H9 (cell line): Measurements from ENCODE around the gene SKAP1. TPM values are rescaled to one million over a fixed set of nuclear protein-coding genes. Genes with fewer than 3 reads are reported as not detected.

Experiments
- DNase-seq: peaks from one replicate; pipeline ENCODE4 v3.0.0-alpha.2; 2017
- H2AFZ ChIP-seq: one replicate; pipeline ENCODE4 v1.6.1; 2013; ENCODE audit warnings: mild to moderate bottlenecking, low read length, control low read depth, moderate library complexity
- H2AK5ac ChIP-seq: 2 replicates; pipeline ENCODE4 v1.6.1; 2013; ENCODE audit warnings: low read length, control low read depth, mixed read lengths; ENCODE audit not compliant: insufficient read length
- H2BK120ac ChIP-seq: one replicate; pipeline ENCODE4 v1.6.1; 2013; ENCODE audit warnings: low read depth, mild to moderate bottlenecking, low read length, control low read depth, inconsistent platforms; ENCODE audit not compliant: poor library complexity, severe bottlenecking
- H2BK12ac ChIP-seq: 2 replicates; pipeline ENCODE4 v1.6.1; 2013; ENCODE audit warnings: low read length, control low read depth, mixed read lengths, low read depth; ENCODE audit not compliant: insufficient read length
- H2BK15ac ChIP-seq: 2 replicates; pipeline ENCODE4 v1.6.1; 2013; ENCODE audit warnings: low read depth, low read length, control low read depth
- H2BK20ac ChIP-seq: one replicate; pipeline ENCODE4 v1.6.1; 2013; ENCODE audit warnings: low read depth, mild to moderate bottlenecking, low read length, control low read depth, inconsistent platforms; ENCODE audit not compliant: poor library complexity, severe bottlenecking
- H2BK5ac ChIP-seq: 2 replicates; pipeline ENCODE4 v1.6.1; 2013; ENCODE audit warnings: low read length, control low read depth, mixed read lengths; ENCODE audit not compliant: insufficient read length
- H3K14ac ChIP-seq: 2 replicates; pipeline ENCODE4 v1.6.1; 2013; ENCODE audit warnings: low read length, control low read depth; ENCODE audit not compliant: insufficient read depth
- H3K18ac ChIP-seq: 2 replicates; pipeline ENCODE4 v1.6.1; 2013; ENCODE audit warnings: low read depth, mild to moderate bottlenecking, mixed read lengths, low read length, control low read depth; ENCODE audit not compliant: insufficient read length
- H3K23ac ChIP-seq: 2 replicates; pipeline ENCODE4 v1.6.1; 2013; ENCODE audit warnings: low read length, control low read depth, mixed read lengths, low read depth; ENCODE audit not compliant: insufficient read length
- H3K23me2 ChIP-seq: 2 replicates; pipeline ENCODE4 v1.6.1; 2013; ENCODE audit warnings: low read depth, mild to moderate bottlenecking, mixed read lengths, low read length, control low read depth; ENCODE audit not compliant: insufficient read length, poor library complexity, severe bottlenecking
- H3K27ac ChIP-seq: 2 replicates; pipeline ENCODE4 v1.5.1; 2013; ENCODE audit warnings: low read length, control low read depth, mixed read lengths, low read depth; ENCODE audit not compliant: insufficient read length
- H3K27me3 ChIP-seq: 2 replicates; pipeline ENCODE4 v1.6.1; 2013; ENCODE audit warnings: low read length, control low read depth, inconsistent platforms; ENCODE audit not compliant: insufficient read depth
- H3K4ac ChIP-seq: 2 replicates; pipeline ENCODE4 v1.6.1; 2013; ENCODE audit warnings: low read depth, mild to moderate bottlenecking, control low read depth, inconsistent platforms, low read length, moderate library complexity
- H3K4me1 ChIP-seq: 2 replicates; pipeline ENCODE4 v1.6.1; 2013; ENCODE audit warnings: low read length, control low read depth, inconsistent platforms; ENCODE audit not compliant: insufficient read depth
- H3K4me2 ChIP-seq: 2 replicates; pipeline ENCODE4 v1.6.1; 2013; ENCODE audit warnings: low read length, control low read depth, mixed read lengths; ENCODE audit not compliant: insufficient read length, insufficient read depth
- H3K56ac ChIP-seq: 2 replicates; pipeline ENCODE4 v1.6.1; 2013; ENCODE audit warnings: low read depth, mild to moderate bottlenecking, mixed read lengths, low read length, control low read depth; ENCODE audit not compliant: insufficient read length
- H3K79me1 ChIP-seq: 2 replicates; pipeline ENCODE4 v1.6.1; 2013; ENCODE audit warnings: low read depth, mild to moderate bottlenecking, moderate library complexity, low read length, control low read depth, inconsistent platforms; ENCODE audit not compliant: insufficient read depth, poor library complexity, severe bottlenecking
- H3K79me2 ChIP-seq: 2 replicates; pipeline ENCODE4 v1.6.1; 2013; ENCODE audit warnings: low read length, control low read depth, inconsistent platforms; ENCODE audit not compliant: insufficient read depth
- H3K9ac ChIP-seq: 2 replicates; pipeline ENCODE4 v1.6.1; 2013; ENCODE audit warnings: low read length, control low read depth, mixed read lengths; ENCODE audit not compliant: insufficient read length; ENCODE audit errors: extremely low read depth
- H3K9me3 ChIP-seq: one replicate; pipeline ENCODE4 v1.6.1; 2013; ENCODE audit warnings: low read depth, low read length, inconsistent platforms; ENCODE audit not compliant: control insufficient read depth
- H3T11ph ChIP-seq: one replicate; pipeline ENCODE4 v1.6.1; 2013; ENCODE audit warnings: mild to moderate bottlenecking, low read length, control low read depth, inconsistent platforms
- H4K20me1 ChIP-seq: one replicate; pipeline ENCODE4 v1.6.1; 2013; ENCODE audit not compliant: control insufficient read depth, insufficient read length, insufficient read depth
- H4K5ac ChIP-seq: 2 replicates; pipeline ENCODE4 v1.6.1; 2013; ENCODE audit warnings: low read depth, mild to moderate bottlenecking, mixed read lengths, low read length, control low read depth; ENCODE audit not compliant: insufficient read length
- H4K8ac ChIP-seq: replicated peaks from 2 replicates; pipeline ENCODE4 v1.6.1; 2013; ENCODE audit warnings: low read length, control low read depth, mixed read lengths, low read depth; ENCODE audit not compliant: insufficient read length
- H4K91ac ChIP-seq: 2 replicates; pipeline ENCODE4 v1.6.1; 2013; ENCODE audit warnings: low read depth, mild to moderate bottlenecking, moderate library complexity, mixed read lengths, low read length, control low read depth; ENCODE audit not compliant: insufficient read length
- H3K27ac Mint-ChIP-seq, 3 experiments: 2 replicates in 2 of 3; 3 replicates in 1 of 3; pipeline ENCODE4 v1.8.0; 2020 to 2021; ENCODE audit warnings: mixed read lengths in 3 of 3, mild to moderate bottlenecking in 1 of 3, moderate library complexity in 1 of 3
- H3K27me3 Mint-ChIP-seq: 2 replicates; pipeline ENCODE4 v1.8.0; 2021; ENCODE audit warnings: low read depth, mild to moderate bottlenecking, moderate library complexity, mixed read lengths
- H3K36me3 Mint-ChIP-seq, 3 experiments: 2 replicates in 2 of 3; 3 replicates in 1 of 3; pipeline ENCODE4 v1.8.0; 2020 to 2021; ENCODE audit warnings: low read depth in 3 of 3, mixed read lengths in 3 of 3; ENCODE audit not compliant: insufficient read depth in 1 of 3
- H3K4me1 Mint-ChIP-seq, 2 experiments: 2 replicates each; pipeline ENCODE4 v1.8.0; 2020; ENCODE audit warnings: mixed read lengths in 2 of 2
- H3K4me3 Mint-ChIP-seq, 2 experiments: 2 replicates in 1 of 2; 3 replicates in 1 of 2; pipeline ENCODE4 v1.8.0; 2020 to 2021; ENCODE audit warnings: mild to moderate bottlenecking in 2 of 2, mixed read lengths in 2 of 2, moderate library complexity in 1 of 2
- H3K9me3 Mint-ChIP-seq, 2 experiments: 2 replicates in 1 of 2; 3 replicates in 1 of 2; pipeline ENCODE4 v1.8.0; 2020; ENCODE audit warnings: mild to moderate bottlenecking in 2 of 2, mixed read lengths in 2 of 2, moderate library complexity in 1 of 2
- WGBS: extraction: QIAGEN DNeasy Blood & Tissue Kit; methylation state at CpG from one replicate; pipeline ENCODE4 v1.1.7; 2013; ENCODE audit warnings: missing lambda C conversion rate, low lambda C conversion rate, mixed read lengths; ENCODE audit not compliant: insufficient read length; ENCODE audit errors: extremely low coverage; 5-methylcytosine and 5-hydroxymethylcytosine counted together
- total RNA-seq: library from RNA; stranded (reverse); gene quantifications from 2 replicates; pipeline ENCODE4 v1.2.1, GENCODE V29; 2021
- TF ChIP-seq, protein P1 (sequence below): fragments of 200-600 bp; sonication (generic); conservative IDR thresholded peaks from 3 replicates; pipeline ENCODE4 v1.8.0; 2021; ENCODE audit warnings: antibody characterized with exemption, mild to moderate bottlenecking

Gene SKAP1
- total RNA-seq, 1 experiment from 2014 or later: not detected

DNA sequence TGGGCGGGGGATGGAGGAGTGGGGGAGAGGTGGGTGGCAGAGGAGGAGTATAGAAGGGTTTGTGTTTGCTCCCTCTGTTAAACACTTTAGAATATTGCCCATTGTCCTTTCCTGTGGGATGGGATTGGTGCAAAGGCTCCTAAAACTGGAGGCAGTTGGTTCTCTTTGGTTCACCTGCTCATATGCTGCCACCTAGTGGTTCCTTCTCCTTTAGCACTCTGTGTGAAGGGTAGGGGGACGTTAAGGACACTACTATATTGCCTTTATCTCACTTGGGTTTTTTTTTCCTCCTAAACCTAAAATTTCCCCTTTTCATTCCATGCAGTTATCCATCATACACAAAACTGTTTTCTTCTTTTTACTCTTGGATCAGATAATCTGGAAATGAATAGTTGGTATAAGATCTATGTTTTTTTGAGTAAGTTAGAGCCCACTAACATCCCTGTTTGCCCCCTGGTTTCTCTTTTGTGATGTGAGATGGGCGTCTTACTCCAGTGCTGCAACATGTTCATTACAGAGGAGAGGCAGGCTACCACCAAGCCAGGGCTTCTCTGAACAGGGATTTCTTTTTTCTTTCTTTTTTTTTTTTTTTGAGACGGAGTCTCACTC lies 298.7 kb downstream of the SKAP1 start:
- Histone ChIP-seq H3K14ac (no peak overlapping the region), H4K20me1 (no peaks in the 10 kb centered on the region), H2BK15ac (no peak overlapping the region), H3K56ac (no peak overlapping the region), H2AK5ac (no peak overlapping the region), H2AFZ (no peak overlapping the region), H4K91ac (no peak overlapping the region), H3K18ac (no peak overlapping the region), H3K27me3 (no peaks in the 10 kb centered on the region), H3K79me2 (no peaks in the 10 kb centered on the region), H3K4me1 (no peaks in the 10 kb centered on the region), H3K23me2 (no peaks in the 10 kb centered on the region), H4K8ac (no peak overlapping the region), H3K4ac (no peak overlapping the region), H4K5ac (no peak overlapping the region), H2BK120ac (no peak overlapping the region), H3K23ac (no peak overlapping the region), H2BK12ac (no peak overlapping the region), H2BK5ac (no peak overlapping the region), H2BK20ac (no peak overlapping the region), H3K79me1 (no peaks in the 10 kb centered on the region), H3K9ac (no peak overlapping the region), H3K27ac (no peak overlapping the region), H3K9me3 (no peaks in the 10 kb centered on the region), H3K4me2 (no peak overlapping the region), H3T11ph (no peak overlapping the region)
- peak; percentile 86 for DNase-seq
- Mint-ChIP-seq H3K27ac (peak overlapping the region in 1 of 3 experiments; percentile 72; a peak in 2 of 7 replicates), H3K27me3 (peaks cover under 1% of the 10 kb centered on the region), H3K36me3 (peaks cover 0 to 5% (median 0%) of the 10 kb centered on the region in 3 experiments; a peak in 1 of 7 replicates), H3K9me3 (no peaks in the 10 kb centered on the region; a peak in 1 of 5 replicates), H3K4me1 (peaks cover 9 to 16% of the 10 kb centered on the region in 2 experiments), H3K4me3 (no peak overlapping the region; a peak in 1 of 5 replicates)
- TF ChIP-seq, protein P1, sequence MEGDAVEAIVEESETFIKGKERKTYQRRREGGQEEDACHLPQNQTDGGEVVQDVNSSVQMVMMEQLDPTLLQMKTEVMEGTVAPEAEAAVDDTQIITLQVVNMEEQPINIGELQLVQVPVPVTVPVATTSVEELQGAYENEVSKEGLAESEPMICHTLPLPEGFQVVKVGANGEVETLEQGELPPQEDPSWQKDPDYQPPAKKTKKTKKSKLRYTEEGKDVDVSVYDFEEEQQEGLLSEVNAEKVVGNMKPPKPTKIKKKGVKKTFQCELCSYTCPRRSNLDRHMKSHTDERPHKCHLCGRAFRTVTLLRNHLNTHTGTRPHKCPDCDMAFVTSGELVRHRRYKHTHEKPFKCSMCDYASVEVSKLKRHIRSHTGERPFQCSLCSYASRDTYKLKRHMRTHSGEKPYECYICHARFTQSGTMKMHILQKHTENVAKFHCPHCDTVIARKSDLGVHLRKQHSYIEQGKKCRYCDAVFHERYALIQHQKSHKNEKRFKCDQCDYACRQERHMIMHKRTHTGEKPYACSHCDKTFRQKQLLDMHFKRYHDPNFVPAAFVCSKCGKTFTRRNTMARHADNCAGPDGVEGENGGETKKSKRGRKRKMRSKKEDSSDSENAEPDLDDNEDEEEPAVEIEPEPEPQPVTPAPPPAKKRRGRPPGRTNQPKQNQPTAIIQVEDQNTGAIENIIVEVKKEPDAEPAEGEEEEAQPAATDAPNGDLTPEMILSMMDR: peak; percentile 92
- WGBS: no CpG with 5 or more reads among the region's 4 CpGs
